HG03442 (cell line): ENCODE measurements around the gene CAMTA1.

ENCODE experiments used
- ATAC-seq: cut with Tn5 transposase; IDR thresholded peaks from one replicate; pipeline ENCODE4 v1.9.1; 2021; ENCODE audit warnings: mild to moderate bottlenecking, moderate library complexity; ENCODE audit not compliant: unreplicated experiment

The CAMTA1 gene

DNA sequence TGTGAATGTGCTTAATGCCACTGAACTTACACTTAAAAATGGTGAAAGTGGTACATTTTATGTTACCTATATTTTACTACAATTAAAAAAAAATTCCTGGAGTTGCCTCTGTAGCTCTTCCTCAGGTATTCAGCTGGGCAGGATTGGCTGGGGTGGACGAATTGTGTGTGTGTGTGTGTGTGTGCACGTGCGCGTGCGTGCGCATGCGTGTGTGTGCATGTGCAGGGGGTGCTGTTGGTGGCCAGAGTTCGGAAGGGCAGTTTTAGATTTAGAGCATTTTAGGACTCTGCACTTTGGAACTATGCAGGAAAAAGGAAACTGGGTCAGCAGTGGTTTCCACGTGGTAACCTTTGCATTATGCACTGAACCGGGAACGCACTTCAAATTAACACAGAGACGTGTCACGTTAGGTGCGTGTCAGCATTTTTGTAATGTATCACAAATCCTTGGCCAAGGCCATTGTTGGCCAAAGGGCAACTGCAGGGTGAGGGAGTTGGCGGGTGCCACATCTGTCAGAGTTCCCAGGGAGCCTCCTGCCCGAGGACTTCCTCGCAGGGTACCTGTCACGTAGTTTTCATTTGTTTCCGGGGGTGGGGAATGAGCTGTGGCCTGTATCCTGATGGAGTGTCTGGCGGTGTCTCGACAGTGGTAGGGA lies 312.8 kb downstream of the CAMTA1 start:
- ATAC-seq, result no peak

DNA sequence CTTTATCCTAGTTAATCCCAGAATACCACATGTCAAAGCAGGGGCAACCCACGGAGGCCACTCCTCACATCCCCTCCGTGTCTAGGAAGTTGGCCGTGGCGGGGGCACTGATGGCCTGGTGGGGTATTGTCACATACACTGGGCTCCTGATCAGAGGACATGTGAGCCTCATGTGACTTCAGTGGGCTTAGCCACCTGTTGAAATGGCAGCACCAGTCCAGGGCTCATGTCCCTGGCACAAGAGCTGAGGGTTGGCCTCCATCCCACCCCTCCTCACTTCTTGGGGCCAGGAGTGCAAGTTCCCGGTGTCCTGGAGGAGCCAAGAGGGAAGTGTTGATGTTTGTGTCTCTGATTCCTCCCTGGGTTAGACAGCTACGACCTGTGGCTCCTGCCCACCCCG lies 313.4 kb downstream of the CAMTA1 start:
- no peak for ATAC-seq

DNA sequence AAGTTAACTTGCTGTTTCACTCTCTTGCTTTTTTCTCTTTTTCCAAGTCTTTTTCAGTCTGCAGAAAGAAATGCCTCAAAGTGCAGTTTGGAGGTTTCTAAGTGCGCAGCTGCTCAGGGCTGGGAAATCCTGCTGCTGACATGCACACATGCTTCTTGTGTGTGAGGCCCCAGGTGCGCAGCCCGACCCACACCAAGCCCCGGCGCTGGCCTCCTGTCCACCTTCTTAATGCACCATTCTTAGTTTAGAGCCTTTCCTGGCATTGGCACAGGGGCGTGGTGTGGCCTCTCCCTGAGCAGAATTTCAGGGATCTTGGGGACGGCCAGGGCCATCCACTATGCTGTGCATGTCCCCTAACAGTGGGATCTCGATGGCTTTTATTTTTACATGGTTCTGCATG lies 315.2 kb downstream of the CAMTA1 start:
- no peak for ATAC-seq

DNA sequence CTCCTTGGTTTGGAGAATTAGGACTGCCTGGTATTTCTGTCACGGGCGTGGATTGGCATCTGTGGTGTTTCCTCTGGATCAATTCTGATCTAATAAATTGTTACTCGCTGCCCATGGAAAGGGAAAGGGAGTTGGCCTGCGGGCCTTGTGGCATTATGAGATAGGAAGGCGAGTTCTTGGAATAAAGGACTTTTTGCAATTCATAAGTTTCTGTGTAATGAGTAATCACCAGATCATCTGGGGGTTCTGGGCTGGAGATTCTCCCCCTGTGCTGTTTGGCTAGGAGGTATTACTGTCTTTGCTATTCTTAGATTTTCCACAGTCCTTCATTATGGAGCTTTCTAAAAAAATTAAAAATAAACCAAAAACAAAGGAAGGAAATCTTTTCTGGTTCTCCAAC lies 315.9 kb downstream of the CAMTA1 start:
- no peak for ATAC-seq

DNA sequence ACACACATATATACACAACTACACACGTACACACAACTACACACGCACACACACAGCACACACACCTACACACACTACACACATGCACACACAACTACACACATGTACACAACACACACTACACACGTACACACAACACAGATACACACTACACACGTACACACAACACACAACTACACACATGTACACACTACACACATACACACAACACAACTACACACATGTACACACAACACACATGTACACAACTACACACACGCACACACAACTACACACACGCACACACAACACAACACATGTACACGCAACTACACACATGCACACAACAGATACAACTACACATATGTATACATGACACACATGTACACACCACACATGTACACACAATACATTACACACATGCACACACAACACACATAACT lies 318.1 kb downstream of the CAMTA1 start:
- no peak for ATAC-seq

DNA sequence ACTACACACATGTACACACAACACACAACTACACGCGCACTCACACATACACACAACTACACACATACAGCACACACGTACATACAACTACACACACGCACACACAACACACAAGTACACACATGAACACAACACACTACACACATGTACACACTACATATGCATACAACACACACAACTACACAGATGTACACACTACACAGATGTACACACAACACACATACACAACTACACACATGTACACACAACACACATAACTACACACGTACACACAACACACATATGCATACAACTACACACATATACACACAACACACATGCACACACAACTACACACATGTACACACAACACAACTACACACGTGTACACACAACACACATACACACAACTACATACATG lies 318.6 kb downstream of the CAMTA1 start:
- no peak for ATAC-seq

DNA sequence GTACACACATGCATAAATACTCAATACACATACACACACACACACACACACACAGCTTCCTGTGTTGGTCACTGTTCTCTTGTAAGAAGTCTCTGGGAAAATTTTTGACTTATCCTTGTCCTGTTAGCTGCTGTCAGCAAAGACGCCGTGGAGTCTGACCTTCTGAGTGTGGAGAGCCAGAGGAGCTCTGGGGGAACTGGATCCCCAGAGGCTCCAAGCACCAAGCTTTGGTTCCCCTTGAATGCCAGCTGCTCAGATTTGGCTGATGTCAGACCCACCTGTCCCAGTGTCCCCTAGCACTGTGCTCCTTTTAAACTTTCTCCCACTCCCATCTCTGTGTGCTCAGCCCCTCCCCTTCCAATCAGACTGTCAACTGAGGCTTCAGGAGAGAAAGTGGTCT lies 319.1 kb downstream of the CAMTA1 start:
- ATAC-seq, result no peak

DNA sequence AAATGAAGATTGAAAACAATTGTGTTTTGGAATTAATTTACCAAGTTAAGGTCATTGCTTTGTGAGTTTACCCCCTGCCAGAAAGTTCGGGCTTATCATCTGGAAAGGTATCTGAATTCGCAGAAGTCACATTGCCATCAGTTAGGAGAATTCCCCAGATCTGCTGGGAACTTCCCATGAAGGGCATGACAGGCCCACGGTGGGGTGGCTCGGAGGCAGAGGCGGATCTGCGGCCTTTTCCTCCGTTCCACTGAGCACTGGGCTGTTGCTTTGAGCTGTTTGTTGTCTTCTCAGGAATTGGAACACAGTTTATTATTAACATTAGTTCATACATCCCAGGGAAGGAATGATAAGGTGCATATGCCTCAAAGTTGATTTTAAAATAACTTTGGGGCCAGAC lies 320.0 kb downstream of the CAMTA1 start:
- ATAC-seq, result no peak

DNA sequence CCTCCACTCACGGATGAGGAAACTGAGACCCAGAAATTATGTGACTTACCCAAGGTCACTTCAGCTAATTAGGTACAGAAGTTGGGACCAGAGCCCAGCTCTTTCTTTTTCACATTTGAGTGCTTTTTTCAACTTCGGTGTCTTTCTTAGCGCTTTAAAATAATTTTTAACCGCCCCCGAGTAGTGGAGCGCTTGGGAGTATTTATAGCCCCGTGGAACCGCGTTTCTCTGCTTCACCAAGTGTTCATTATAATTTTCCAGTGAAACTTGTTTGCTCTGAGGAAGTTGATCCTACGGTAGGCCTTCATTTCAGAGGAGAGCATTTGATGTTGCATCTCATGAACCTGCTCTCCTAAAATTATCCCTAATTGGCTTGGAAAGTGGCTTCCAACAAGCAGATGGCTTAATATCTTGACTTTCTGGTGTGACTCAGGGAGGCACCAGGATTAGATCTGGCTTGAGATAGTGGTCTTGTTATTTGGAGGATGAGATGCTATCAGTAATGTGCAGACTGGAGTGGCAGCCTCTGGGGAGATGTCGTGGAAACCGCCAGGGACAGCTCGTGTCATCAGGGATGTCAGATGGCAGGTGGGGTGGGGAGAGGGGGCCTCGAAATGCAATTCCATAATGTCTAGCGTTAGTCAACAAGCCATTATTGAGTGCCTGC lies 321.3 kb downstream of the CAMTA1 start:
- no peak for ATAC-seq

DNA sequence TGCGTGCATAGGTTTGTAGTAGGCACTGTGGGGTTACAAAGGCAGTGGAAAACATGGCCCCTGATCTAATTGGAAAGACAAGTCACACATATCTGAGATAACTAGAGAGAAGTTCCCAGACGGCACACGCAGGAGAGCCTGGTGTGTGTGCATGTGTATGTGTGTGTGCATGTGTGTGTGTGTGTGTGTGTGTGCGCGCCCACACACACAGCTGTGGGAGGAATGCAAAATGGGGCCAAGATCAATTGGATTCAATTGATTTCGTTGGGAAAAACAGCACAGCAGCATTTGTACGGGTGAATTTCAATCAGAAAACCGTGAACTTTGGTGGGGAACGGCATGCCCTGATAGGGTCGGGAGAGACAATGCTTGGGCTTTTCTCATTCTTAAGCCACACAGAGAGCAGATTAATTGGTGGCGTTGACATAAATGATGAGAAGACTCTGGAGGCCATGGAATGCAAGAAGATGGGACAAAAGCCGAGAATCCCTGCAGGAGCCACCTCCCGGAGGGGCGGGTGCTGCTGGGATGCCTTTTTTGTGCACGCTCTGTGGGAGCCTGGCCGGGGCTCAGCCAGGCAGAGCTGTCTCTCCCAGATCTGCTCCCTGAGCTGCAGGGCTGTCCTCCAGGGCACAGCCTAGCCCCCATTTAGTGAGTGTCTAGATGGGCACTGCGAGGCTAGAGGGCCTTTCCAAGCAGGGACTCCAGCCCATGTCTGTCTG lies 322.0 kb downstream of the CAMTA1 start:
- ATAC-seq, result no peak

DNA sequence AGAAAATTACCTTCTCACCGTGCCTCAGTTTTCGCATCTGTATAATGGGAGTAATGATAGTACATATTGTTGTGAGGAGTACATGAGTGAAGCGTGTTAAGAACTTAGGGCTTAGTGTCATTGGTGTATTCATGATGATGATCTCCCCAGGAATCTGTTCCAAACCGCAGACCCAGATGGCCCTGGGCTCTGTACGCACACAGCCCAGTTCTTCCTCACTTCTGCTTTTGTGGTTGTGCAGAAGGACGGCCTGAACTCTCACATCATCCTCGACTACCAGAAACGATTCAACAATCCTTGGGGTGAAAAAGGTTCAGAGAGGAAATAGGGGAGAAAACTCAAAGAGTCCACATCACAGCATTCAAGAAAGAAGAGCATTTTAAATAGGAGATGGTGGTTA lies 323.0 kb downstream of the CAMTA1 start:
- no peak for ATAC-seq

DNA sequence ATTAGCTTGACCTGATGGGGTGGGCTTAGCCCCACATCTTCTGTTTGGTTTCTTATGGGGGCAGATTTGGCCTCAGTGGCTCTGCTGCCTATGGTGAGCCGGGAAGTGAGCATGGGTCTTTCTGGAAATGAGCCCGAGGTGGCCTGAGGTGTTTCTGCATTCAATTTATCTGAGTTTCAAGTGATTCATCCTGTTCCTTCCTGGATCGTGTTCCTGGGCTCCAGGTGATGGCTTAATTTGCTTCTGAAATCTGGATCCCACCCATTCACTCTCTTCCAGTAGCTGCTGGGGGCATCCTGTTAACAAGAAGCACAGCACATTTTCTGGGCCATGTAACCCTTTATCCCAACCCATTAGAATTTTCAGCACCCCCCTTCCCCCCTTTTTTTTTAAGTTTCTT lies 324.6 kb downstream of the CAMTA1 start:
- ATAC-seq, result no peak

DNA sequence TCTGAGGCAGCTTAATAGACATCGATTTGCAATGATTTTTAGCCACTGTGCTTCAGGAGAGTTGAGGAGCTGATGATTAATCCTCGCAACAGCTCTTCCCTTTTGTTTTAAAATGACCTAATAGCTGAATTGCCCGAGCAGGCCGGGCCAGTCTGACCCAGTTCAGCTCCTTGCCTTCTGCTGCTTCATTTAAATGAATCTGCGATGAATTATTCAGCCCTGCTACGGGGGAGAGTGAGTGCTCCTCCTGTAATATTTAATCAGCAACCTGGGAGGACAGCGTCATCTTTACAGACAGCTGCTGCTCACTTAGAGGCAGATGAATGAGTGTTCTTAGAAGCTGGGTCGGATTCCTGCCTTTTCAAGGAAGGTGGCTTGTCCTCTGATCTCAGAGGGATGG lies 325.1 kb downstream of the CAMTA1 start:
- ATAC-seq, result no peak

DNA sequence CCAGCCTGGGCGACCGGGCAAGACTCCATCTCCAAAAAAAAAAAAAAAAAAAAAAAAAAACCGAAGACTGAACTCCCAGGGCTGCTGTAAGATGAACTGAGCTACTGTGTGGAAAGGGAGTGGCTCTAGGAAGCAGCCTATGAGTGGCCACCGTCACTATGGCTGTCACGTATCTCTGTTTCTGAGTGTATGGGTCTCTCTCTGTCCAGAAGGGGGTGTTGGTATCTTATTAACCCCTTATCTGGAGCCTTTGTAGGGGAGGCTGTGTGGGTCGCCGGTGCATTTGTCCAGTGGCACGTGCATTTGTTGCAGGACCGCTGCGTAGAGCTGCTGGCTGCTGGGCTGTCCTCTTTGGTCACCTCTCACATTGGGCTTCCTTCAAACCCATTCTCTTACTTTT lies 326.6 kb downstream of the CAMTA1 start:
- ATAC-seq, result no peak

DNA sequence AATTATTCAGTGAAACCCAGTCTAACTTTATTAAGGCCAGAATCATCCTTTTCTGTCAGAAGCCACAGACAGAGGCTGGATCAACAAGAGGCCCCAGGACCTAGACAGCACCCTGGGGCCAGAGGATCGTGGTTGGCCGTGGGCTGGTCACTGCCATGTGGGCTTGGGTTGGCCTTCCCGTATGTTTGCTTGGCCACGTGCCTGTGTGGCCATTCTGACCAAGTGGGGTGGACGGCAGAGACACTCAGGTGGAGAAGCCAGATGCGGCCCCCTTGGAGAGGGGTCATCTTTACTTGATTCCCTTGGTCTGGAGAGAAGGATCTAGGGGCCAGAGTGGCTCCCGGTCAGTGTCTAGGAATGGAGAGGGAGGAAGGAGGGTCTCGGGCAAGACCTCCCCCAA lies 327.9 kb downstream of the CAMTA1 start:
- ATAC-seq, result no peak

DNA sequence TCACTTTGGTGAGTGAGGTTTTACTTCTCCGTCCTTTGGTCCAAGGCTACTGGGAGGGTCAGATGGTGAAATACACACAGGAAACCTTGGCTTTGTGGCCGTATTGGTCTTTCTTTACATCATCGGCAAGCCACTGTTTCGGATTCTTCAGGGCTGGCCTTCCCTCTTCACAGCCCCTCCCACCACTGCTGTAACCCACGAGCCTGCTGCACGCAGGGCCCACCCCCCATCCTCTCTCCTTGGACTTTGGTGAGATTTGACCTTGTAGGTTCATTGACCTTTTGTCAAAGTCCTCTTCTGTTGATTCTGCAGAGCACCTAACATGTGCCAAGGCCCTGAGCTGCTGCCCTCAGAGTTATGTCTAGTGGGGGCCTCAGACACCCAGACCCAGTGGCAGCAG lies 328.6 kb downstream of the CAMTA1 start:
- no peak for ATAC-seq

DNA sequence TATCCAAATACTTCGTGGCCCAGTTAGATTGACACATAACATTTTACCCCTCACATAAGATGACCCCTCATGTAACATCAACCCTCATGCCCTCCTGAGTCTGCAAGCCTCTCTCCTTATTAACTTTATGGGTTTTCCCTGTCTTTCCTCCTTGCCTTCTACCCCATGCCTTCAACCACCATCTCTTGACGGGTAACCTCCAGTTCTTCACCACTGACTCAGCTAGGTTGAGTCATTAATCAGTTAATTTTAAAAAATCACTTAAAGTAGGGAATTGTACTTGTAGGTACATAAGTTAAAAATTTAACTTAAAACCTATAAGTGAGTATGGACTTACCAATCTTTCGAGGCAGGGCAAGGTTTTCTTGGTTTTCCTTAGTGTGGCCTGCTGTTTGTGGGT lies 330.7 kb downstream of the CAMTA1 start:
- no peak for ATAC-seq

DNA sequence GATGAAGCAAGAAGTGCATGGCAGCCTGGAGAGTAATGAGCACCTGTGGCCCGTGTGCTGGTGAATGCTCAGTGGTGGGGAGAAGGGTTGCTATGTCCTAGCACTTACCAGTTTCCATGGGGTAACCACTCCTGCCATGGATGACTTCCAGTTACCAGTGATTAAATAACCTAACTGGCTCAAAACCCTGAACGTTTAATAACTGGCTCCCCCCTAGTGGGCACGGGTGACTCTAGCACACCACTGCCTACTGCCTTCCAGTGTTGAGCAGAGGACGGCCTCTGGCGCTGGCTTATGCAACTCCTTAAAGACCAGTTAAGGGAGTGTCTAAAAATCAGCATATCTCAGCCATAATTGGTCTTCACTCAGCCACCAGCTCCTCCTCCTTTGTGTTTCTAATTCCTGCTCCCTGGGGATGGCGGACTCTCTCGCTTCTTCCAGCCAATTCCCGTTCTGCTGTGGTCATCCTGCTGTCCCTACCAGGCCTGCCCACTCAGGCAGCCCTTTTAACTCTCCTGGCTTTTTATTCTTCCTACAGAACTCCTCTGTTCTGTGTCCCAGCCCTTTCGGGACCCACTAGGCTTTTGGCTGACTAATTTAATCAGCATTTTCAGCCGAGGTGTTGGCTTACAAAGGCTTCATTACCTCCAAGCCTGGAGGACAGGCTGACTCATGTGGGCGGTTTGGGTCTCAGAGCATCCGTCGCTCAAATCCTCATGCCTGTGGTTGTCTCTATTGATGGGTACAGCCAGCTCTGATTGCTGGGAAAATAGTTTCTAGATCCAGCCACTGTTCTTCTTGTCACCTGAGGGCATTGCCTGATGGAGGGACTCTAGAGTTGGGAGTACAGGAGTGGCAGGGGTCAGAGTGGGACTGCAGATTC lies 332.4 kb downstream of the CAMTA1 start:
- no peak for ATAC-seq

DNA sequence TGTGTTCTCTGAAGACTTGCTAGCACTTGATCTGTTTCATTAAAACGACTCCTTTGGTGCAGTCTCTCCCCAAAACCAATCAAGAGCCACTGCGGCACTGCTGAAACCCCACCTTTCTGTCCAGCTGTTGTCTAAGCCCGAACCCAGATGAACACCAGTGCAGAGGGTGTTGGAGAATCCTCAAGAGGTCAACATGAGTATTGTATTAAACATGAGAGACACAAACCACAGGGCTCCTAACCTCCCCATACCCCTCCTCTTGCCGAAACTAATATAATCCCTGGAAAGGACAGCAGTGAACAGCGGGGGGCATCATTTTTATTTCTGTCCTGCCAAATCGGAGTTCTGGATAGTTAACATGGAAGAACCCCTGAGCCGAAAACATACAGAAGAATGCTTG lies 333.9 kb downstream of the CAMTA1 start:
- no peak for ATAC-seq

DNA sequence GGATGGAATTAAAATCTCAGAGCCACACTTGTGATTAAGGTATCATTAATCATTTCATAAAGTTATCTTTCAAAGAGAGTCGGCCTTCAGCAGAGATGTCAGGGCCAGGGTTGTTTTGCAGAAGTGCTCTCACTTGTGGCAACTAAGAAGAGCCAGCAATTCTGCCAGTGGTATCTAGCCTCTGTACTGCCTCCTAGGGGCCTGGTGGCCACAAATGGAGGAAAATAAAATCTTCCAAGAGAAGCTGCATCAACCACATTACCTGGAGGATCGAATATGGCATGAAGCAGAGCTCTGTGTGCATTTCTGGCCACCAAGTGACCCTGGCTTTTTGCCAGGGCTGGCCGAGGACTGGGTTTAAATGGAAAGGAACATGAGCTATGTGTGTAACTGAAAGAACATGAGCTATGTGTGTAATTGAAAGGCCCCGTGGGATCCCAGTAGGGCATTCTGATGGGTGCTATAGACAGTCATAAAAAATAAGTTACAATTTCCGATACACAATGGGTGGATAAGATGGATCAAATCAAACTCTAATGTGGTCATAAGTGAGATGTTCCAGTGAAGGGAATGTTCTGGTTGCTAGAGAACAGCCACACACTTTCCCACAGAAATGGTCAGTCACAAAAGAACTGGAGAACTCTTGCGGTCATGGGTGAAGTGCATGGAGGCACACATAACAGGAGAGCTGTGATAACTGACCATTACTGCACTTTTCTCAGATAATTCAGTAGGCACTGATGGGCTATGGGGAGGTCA lies 335.8 kb downstream of the CAMTA1 start:
- ATAC-seq, result no peak

DNA sequence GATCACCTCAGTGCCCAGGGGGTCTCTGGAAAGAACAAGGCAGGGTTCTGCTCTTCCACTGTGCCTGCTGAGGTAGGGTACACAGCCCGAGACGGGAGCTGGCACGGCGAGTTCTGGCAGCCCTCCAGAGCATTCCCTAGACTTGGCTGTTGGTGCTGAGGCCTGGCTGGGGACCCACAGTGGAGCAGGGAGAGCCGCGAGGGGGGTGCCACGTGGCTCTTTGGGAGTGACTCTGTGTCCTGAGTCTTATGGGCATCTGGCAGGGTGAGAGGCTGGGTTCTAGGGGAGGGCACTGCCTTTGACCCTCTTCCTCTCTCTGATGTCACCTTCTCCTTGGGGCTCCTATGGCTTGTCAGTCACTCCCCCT lies 336.4 kb downstream of the CAMTA1 start:
- no peak for ATAC-seq
